GM19238 (cell line): ENCODE results near the gene SGIP1.
"Not testable (repeated sequence)": the region's sequence is repeated elsewhere in the genome, so short reads cannot be mapped to it uniquely, and the experiment has no call there.

Experiments
- DNase-seq: peaks from one replicate; pipeline ENCODE4 v3.0.0; 2011; ENCODE audit warnings: low spot score; ENCODE audit not compliant: insufficient read length

SGIP1 gene

DNA sequence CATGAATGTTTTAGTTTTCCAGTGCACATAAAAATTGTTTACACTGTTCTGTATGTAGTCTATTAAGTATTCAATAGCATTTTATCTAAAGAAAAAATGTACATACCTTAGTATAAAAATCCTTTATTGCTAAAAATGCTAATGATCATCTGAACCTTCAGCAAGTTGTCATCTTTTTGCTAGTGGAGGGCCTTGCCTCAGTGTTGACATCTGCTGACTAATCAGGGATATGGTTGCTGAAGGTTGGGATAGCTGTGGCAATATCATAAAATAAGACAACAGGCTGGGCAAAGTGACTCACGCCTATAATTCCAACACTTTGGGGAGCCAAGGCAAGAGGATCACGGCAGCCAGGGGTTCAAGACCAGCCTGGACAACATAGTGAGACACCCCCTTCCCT, 227.3 kb downstream of the SGIP1 start:
- no peak for DNase-seq

GRCh38 chr1:66764994-66765578, 231.1 kb downstream of the SGIP1 start:
- no peak for DNase-seq

GRCh38 chr1:66767626-66768025, 233.7 kb downstream of the SGIP1 start:
- no peak for DNase-seq

- no peak for DNase-seq
Measured at GRCh38 chr1:66768965-66769364, 235.0 kb downstream of the SGIP1 start.

DNA sequence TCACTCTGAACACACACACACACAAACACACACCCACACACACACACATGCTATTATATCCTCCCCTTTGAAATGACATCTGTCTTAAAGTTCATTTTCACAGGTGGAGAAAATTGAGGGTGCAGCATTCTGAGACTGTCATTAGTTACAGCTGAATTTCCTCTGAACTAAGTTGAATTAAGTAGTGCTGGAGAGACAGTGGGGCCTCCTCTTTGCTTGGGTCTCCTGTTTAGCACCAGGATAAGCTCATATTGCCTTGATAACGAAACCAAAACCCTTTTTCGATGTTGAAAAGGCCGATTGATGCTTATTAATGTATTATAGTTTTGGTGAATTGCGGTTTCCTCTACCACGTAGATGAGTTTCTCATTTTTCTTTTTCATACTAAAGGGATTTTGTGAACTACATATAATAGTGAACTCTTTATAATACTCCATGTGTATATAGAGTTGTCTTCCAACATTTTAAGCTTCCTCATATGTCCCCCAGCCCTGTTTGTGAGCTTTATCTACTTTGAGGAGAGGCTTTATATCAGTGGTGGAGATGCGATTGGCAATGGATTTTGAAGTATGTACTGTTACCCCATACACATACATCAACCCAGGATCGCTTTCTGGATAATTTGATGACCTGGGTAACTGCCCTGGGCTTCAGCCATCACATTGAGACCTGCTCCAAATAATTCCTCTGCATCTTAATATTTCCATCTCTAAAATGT, 235.7 kb downstream of the SGIP1 start:
- no peak for DNase-seq

GRCh38 chr1:66770240-66770639, 236.3 kb downstream of the SGIP1 start:
- DNase-seq = no peak

- DNase-seq = no peak
Measured at GRCh38 chr1:66770694-66771093, 236.7 kb downstream of the SGIP1 start.

GRCh38 chr1:66773227-66773626, 239.3 kb downstream of the SGIP1 start:
- DNase-seq = no peak

- no peak for DNase-seq
Measured at GRCh38 chr1:66774438-66774837, 240.5 kb downstream of the SGIP1 start.

- no peak for DNase-seq
Measured at GRCh38 chr1:66775646-66776045, 241.7 kb downstream of the SGIP1 start.

DNA sequence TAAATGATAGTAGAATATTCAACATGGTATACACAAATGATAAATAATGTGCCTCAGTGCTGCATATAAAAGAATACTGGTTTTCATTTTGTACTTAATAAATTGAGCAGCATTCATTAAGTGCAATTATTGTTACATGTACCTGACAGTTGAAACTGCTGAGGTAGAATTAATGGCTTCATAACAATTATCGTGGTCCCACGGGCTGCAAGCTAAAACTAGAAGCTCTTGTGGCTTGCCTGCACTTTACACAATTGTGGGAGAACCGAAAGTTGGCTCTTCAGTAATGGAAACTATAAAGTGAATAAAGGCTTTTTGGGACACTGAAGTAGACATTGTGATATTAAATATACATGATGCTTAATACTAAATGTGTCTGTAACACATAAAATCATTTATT, 243.9 kb downstream of the SGIP1 start:
- DNase-seq = no peak

DNA sequence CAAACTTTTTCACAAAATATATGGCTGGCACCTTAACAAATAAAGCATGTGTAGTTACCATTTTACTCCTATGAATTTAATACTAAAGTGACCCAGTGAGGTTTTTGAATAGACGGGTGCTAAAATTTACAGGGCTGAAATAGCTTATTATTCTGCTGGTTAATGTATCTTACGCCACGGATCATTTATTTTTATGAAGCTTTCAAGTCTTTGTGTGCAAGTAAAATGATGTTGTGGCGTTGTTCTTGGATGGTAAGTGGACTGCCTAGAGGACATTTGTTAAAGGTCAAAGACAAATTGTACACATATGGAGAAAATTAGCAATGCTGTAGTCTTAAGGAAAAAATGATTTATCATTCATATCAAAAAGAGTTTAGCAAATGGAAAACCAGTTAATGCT, 244.3 kb downstream of the SGIP1 start:
- no peak for DNase-seq

DNA sequence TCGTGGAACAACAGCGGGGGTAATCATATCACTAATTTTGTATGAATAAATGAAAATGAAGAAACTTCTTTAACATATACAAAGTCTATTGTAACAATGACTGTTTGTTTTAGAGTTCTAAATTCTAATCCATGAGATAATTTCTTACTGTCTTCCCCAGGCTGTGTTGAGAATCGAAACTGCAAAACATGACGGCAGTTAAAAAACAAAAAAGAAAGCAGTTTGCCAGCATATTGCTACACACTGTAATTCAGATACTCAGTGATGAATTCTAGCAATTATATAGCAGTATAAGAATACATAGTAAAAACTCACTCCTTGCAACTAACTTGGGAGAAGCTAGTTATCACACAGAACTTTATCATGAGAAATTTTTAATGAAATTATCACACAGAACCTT, 245.0 kb downstream of the SGIP1 start:
- no peak for DNase-seq

- no peak for DNase-seq
Measured at GRCh38 chr1:66779475-66780078, 245.6 kb downstream of the SGIP1 start.

GRCh38 chr1:66785800-66786199, 251.8 kb downstream of the SGIP1 start:
- not testable (repeated sequence) for DNase-seq

GRCh38 chr1:66787641-66788040, 253.7 kb downstream of the SGIP1 start:
- no peak for DNase-seq

DNA sequence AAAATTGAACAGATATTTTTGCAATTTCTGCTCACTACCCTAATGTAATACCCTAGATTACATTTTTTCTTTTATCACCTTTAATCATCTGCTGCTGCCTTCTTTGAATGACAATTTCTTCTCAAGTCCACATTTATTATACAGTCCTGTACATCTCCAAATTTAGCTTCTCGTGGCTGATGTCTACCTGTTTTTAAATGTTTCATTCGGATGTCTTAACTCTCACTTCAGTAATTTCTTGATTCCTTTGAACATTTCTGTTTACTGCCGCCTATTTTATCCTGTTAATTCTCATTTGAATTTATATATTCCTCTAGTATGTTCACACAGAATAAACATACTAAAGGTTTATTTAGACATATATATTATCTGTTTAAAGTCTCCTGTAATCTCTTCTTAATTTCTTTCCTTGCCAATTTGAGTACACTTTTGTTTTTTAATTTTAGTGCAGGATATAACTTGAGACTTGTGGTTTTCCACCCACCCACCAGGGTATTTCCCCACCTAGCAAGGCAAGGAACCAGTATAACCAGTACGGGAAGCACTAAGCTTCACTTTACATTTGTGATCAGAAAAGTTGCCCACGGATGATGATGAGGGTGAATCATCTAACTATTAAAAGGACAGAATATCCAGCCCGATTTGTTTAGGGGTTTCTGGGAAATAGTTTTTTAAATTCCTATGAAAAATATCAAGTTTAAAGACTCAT, 254.4 kb downstream of the SGIP1 start:
- no peak for DNase-seq

DNA sequence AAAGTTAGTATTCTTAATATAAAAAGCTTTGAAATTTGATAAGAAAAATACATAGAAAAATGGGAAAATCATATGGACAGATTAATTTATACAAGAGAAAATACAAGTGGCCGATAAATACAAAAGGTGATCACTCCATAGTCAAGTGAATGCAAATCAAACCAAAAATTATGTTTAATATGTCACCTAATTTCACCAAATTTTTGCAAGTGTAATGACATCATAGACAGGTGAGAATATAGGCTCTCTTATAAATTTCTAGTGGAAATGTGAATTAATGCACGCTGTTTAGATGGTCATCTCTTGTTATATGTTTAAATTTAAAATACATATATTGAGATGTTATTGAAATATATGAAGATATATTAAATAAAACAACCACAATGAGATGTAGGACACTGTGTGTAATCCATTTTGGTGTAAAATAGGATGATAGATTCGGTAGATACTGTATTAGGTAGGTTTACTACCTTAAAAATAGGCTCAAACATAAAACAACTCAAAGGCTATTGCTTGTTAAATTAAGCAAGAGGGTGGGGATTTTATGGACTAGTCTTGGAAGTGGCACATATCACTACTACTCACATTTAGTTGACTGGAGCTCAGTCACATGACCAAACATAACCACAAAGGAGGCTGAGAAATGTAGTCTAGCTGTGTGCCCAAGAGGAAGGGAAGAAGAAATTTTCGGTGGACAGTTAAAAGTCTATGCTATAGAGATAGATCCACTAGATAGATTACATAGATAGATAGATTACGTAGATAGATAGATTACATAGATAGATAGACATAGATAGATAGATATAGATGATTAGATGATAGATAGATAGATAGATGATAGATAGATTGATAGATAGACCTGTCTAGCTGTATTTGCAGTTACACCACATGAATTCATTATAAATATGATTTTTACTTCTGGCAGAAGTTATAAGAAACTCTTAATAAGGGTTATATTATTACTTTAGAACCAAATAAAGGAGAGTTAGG, 258.0 kb downstream of the SGIP1 start:
- no peak for DNase-seq

DNA sequence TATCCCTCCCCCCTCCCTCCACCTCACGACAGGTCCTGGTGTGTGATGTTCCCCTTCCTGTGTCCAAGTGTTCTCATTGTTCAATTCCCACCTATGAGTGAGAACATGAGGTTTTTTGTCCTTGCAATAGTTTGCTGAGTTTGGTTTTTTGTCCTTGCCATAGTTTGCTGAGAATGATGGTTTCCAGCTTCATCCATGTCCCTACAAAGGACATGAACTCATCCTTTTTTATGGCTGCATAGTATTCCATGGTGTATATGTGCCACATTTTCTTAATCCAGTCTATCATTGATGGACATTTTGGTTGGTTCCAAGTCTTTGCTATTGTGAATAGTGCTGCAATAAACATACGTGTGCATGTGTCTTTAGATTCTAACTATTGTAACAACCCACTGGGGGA, 261.9 kb downstream of the SGIP1 start:
- not testable (repeated sequence) for DNase-seq
